Glomerular visceral epithelial cell (primary cell): ENCODE results near the gene MTFMT.
"Not testable (repeated sequence)": the region's sequence is repeated elsewhere in the genome, so short reads cannot be mapped to it uniquely, and the experiment has no call there.

Source experiments
- DNase-seq: peaks from one replicate; pipeline ENCODE4 v3.0.0-alpha.2; 2016; ENCODE audit errors: extremely low spot score

Gene MTFMT

GRCh38 chr15:65038836-65039235 is 9.4 kb upstream of the MTFMT start:
- no peak for DNase-seq

- DNase-seq, result no peak
Observed at GRCh38 chr15:65038428-65038827, 9.0 kb upstream of the MTFMT start.

- no peak for DNase-seq
Observed at GRCh38 chr15:65037309-65037708, 7.9 kb upstream of the MTFMT start.

- no peak for DNase-seq
Observed at GRCh38 chr15:65034719-65035118, 5.3 kb upstream of the MTFMT start.

GRCh38 chr15:65033659-65034269 is 4.3 kb upstream of the MTFMT start:
- peak; percentile 38 for DNase-seq

- DNase-seq, result peak; percentile 89
Observed at GRCh38 chr15:65032801-65033537, 3.5 kb upstream of the MTFMT start.

GRCh38 chr15:65029736-65030208 is 333 bp upstream of the MTFMT start:
- DNase-seq, result no peak

GRCh38 chr15:65028338-65028737 is 1.1 kb downstream of the MTFMT start:
- no peak for DNase-seq

- no peak for DNase-seq
Observed at GRCh38 chr15:65027593-65027992, 1.8 kb downstream of the MTFMT start.

GRCh38 chr15:65026756-65027155 is 2.7 kb downstream of the MTFMT start:
- peak; percentile 51 for DNase-seq

- DNase-seq, result no peak
Observed at GRCh38 chr15:65021488-65021887, 8.0 kb downstream of the MTFMT start.

GRCh38 chr15:65020419-65020818 is 9.0 kb downstream of the MTFMT start:
- no peak for DNase-seq

- not testable (repeated sequence) for DNase-seq
Observed at GRCh38 chr15:65011198-65011597, 18.2 kb downstream of the MTFMT start.

GRCh38 chr15:65008983-65009382 is 20.5 kb downstream of the MTFMT start:
- no peak for DNase-seq

GRCh38 chr15:65006876-65007275 is 22.6 kb downstream of the MTFMT start:
- DNase-seq, result no peak

- DNase-seq, result no peak
Observed at GRCh38 chr15:65004993-65005392, 24.4 kb downstream of the MTFMT start.

GRCh38 chr15:64997745-64998375 is 31.6 kb downstream of the MTFMT start:
- no peak for DNase-seq

GRCh38 chr15:64997066-64997465 is 32.4 kb downstream of the MTFMT start:
- no peak for DNase-seq

- DNase-seq, result no peak
Observed at GRCh38 chr15:64993290-64993689, 36.1 kb downstream of the MTFMT start.

- DNase-seq, result no peak
Observed at GRCh38 chr15:64991536-64992135, 37.8 kb downstream of the MTFMT start.

- DNase-seq, result no peak
Observed at GRCh38 chr15:64990168-64990470, 39.3 kb downstream of the MTFMT start.

- peak; percentile 97 for DNase-seq
Observed at GRCh38 chr15:64989416-64990167, 39.8 kb downstream of the MTFMT start, which contains the start of gene SPG21. SPG21 (minus strand) TSS chr15:64989914; CDS start chr15:64983569, 6,345 bp downstream.
